Measurements from ENCODE around the gene THYN1.

THYN1 gene

DNA sequence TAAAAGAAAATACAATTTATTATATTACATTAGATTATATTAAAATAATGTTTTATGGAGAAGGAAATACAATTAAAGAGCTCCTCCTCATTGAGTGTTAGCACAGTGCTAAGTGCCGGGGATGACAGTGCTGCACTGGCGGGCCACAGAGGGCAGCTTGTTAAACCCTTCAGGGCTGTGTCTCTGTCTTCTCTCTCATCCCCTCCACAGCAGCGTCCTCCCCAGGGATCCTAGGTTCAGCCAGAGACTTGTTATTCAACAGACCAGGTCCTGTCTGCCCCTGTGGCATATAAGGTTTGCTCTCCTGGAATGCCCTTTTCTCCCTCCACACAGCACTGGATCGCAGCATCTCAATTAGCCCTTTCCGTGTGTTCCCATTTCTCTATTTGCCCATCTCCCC is 14.2 kb downstream of the THYN1 start:
- Histone ChIP-seq H3K79me2 (ENCODE audit: insufficient read depth, low read length) (no peaks in the 10 kb centered on the region), H3K4me2 (ENCODE audit: low read length) (no peak overlapping the region), H3K9ac (ENCODE audit: low read length) (no peak overlapping the region), H3K4me3 (ENCODE audit: low read depth, low read length, poor library complexity, severe bottlenecking) (no peak overlapping the region), H3K4me1 (ENCODE audit: insufficient read depth, low read length, severe bottlenecking) (no peaks in the 10 kb centered on the region), H4K20me1 (ENCODE audit: insufficient read depth, low read length) (no peaks in the 10 kb centered on the region), H3K9me3 (ENCODE audit: low read length) (no peaks in the 10 kb centered on the region), H3F3A (ENCODE audit: insufficient read depth, low read length) (no peaks in the 10 kb centered on the region), H3K27me3 (ENCODE audit: insufficient read depth, low read length) (peaks cover 6% of the 10 kb centered on the region; the same call in 1 of the 2 replicates), H2AFZ (ENCODE audit: low read length) (no peak overlapping the region), H3K27ac (ENCODE audit: low read depth, low read length, poor library complexity, severe bottlenecking) (no peak overlapping the region), H3K36me3 (ENCODE audit: insufficient read depth, low read length) (no peaks in the 10 kb centered on the region), H3K9me2 (ENCODE audit: low read depth, low read length) (no peaks in the 10 kb centered on the region)
- TF ChIP-seq, protein P1, sequence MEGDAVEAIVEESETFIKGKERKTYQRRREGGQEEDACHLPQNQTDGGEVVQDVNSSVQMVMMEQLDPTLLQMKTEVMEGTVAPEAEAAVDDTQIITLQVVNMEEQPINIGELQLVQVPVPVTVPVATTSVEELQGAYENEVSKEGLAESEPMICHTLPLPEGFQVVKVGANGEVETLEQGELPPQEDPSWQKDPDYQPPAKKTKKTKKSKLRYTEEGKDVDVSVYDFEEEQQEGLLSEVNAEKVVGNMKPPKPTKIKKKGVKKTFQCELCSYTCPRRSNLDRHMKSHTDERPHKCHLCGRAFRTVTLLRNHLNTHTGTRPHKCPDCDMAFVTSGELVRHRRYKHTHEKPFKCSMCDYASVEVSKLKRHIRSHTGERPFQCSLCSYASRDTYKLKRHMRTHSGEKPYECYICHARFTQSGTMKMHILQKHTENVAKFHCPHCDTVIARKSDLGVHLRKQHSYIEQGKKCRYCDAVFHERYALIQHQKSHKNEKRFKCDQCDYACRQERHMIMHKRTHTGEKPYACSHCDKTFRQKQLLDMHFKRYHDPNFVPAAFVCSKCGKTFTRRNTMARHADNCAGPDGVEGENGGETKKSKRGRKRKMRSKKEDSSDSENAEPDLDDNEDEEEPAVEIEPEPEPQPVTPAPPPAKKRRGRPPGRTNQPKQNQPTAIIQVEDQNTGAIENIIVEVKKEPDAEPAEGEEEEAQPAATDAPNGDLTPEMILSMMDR (IDR thresholded peaks at IDR 0.05; ENCODE audit: low read length), result no peak
- TF ChIP-seq EZH2 (IDR thresholded peaks at IDR 0.05; ENCODE audit: borderline replicate concordance, low read length), result no peak

DNA sequence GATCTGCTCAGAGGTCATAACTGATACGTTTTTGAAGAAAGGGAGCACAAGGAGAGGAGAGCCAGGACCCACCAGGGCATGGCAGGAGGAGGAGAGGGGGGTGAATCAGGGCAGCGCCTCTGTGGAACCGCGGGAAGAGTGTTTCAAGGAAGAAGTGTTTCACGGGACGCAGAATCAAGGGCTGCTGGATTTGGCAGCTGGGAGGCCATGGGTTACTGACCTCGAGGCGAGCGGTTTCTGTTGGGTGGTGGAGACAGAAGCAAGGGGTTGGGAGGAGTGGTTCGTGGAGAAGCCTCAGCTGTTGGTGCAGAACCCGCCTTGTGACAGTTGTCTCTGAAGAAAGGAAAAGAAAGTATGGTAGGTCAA is 15.6 kb downstream of the THYN1 start:
- H3K4me1 ChIP-seq (ENCODE audit: insufficient read depth, low read length, severe bottlenecking), result no peaks in the 10 kb centered on the region
- no peak overlapping the region for H3K4me3 ChIP-seq (ENCODE audit: low read depth, low read length, poor library complexity, severe bottlenecking)
- peaks cover 9% of the 10 kb centered on the region; the same call in 1 of the 2 replicates for H3K27me3 ChIP-seq (ENCODE audit: insufficient read depth, low read length)
- no peaks in the 10 kb centered on the region for H4K20me1 ChIP-seq (ENCODE audit: insufficient read depth, low read length)
- no peak overlapping the region for H3K9ac ChIP-seq (ENCODE audit: low read length)
- no peak overlapping the region for H3K27ac ChIP-seq (ENCODE audit: low read depth, low read length, poor library complexity, severe bottlenecking)
- H3K9me3 ChIP-seq (ENCODE audit: low read length), result no peaks in the 10 kb centered on the region
- no peaks in the 10 kb centered on the region for H3K9me2 ChIP-seq (ENCODE audit: low read depth, low read length)
- no peak overlapping the region for H3K4me2 ChIP-seq (ENCODE audit: low read length)
- no peaks in the 10 kb centered on the region for H3K79me2 ChIP-seq (ENCODE audit: insufficient read depth, low read length)
- no peaks in the 10 kb centered on the region for H3F3A ChIP-seq (ENCODE audit: insufficient read depth, low read length)
- TF ChIP-seq, protein P1 (IDR thresholded peaks at IDR 0.05; ENCODE audit: low read length), result no peak
- TF ChIP-seq EZH2 (IDR thresholded peaks at IDR 0.05; ENCODE audit: borderline replicate concordance, low read length), result no peak
- no peaks in the 10 kb centered on the region for H3K36me3 ChIP-seq (ENCODE audit: insufficient read depth, low read length)
- H2AFZ ChIP-seq (ENCODE audit: low read length), result no peak overlapping the region

DNA sequence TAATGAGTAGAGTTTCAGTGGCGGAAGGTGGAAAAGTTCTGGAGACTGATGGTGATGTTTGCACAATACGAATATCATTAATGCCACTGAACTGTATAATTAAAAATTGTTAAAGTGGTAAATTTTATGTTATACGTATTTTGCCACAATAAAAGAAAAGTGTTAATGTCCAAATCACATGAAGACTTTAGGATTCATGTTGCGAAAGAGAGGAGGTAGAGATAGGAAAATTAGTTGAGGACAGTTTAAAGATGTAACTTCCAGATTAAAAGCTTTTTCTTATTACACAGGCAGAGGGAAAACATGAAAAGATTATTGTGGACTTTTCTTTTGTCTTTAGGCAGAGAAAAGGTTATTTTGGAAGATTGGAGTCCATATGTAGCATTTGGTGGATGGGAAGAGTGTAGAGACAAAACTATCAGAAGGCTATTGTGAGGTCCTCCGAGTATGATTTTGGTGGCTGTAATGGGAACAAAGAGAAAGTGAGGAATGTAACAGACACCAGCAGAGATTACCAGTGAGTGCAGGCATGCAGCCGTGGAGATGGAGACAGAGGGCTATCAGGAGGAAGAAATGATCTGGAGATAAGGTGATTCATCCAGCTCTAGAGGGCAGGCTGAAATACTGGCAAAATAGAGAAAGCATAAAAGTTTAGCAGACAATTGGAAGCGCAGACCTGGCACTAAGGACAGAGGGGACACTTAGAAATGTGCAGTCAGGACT is 16.2 kb downstream of the THYN1 start:
- no peak overlapping the region for H3K4me2 ChIP-seq (ENCODE audit: low read length)
- no peak overlapping the region for H3K4me3 ChIP-seq (ENCODE audit: low read depth, low read length, poor library complexity, severe bottlenecking)
- no peaks in the 10 kb centered on the region for H3F3A ChIP-seq (ENCODE audit: insufficient read depth, low read length)
- peaks cover 9% of the 10 kb centered on the region; the same call in 1 of the 2 replicates for H3K27me3 ChIP-seq (ENCODE audit: insufficient read depth, low read length)
- H3K9me2 ChIP-seq (ENCODE audit: low read depth, low read length), result no peaks in the 10 kb centered on the region
- no peak overlapping the region for H2AFZ ChIP-seq (ENCODE audit: low read length)
- no peaks in the 10 kb centered on the region for H4K20me1 ChIP-seq (ENCODE audit: insufficient read depth, low read length)
- H3K9ac ChIP-seq (ENCODE audit: low read length), result no peak overlapping the region
- no peaks in the 10 kb centered on the region for H3K36me3 ChIP-seq (ENCODE audit: insufficient read depth, low read length)
- no peak overlapping the region for H3K27ac ChIP-seq (ENCODE audit: low read depth, low read length, poor library complexity, severe bottlenecking)
- H3K79me2 ChIP-seq (ENCODE audit: insufficient read depth, low read length), result no peaks in the 10 kb centered on the region
- TF ChIP-seq, protein P1 (IDR thresholded peaks at IDR 0.05; ENCODE audit: low read length), result no peak
- no peak for TF ChIP-seq EZH2 (IDR thresholded peaks at IDR 0.05; ENCODE audit: borderline replicate concordance, low read length)
- no peaks in the 10 kb centered on the region for H3K9me3 ChIP-seq (ENCODE audit: low read length)
- H3K4me1 ChIP-seq (ENCODE audit: insufficient read depth, low read length, severe bottlenecking), result no peaks in the 10 kb centered on the region
